ENCODE results near the gene VIM.

DNA sequence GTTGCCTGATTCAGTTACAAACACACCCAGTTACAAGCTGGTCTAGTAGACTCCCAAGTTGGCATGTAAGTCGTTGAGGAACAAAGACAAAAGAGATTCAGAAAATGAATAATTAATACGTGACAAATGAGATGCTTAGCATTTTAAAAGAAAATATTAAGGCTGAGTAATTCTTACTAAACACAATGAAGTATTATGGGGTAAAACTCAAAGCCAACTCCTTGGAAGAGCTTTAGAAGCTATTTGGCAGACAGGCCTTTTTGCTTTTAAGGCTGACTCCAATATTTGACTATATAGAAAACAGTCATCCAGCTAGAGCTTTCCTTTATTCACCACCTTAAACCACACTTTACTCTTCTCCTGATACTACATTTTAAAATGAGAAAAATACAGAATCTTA, 32.0 kb upstream of the VIM start:
- TF ChIP-seq, protein P1, sequence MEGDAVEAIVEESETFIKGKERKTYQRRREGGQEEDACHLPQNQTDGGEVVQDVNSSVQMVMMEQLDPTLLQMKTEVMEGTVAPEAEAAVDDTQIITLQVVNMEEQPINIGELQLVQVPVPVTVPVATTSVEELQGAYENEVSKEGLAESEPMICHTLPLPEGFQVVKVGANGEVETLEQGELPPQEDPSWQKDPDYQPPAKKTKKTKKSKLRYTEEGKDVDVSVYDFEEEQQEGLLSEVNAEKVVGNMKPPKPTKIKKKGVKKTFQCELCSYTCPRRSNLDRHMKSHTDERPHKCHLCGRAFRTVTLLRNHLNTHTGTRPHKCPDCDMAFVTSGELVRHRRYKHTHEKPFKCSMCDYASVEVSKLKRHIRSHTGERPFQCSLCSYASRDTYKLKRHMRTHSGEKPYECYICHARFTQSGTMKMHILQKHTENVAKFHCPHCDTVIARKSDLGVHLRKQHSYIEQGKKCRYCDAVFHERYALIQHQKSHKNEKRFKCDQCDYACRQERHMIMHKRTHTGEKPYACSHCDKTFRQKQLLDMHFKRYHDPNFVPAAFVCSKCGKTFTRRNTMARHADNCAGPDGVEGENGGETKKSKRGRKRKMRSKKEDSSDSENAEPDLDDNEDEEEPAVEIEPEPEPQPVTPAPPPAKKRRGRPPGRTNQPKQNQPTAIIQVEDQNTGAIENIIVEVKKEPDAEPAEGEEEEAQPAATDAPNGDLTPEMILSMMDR (conservative IDR thresholded peaks at IDR 0.05; ENCODE audit: low read length) = no peak
- TF ChIP-seq EZH2phosphoT487 (IDR thresholded peaks at IDR 0.05; ENCODE audit: borderline replicate concordance) = no peak

All from Loucy (cell line).